D721Med (cell line): Measurements from ENCODE around the gene DGKI.
"Not testable (repeated sequence)": the region's sequence is repeated elsewhere in the genome, so short reads cannot be mapped to it uniquely, and the experiment has no call there.

Experiments
- DNase-seq: peaks from one replicate; pipeline ENCODE4 v3.0.0; 2011; ENCODE audit warnings: low spot score; ENCODE audit not compliant: insufficient read length
- FAIRE-seq: peaks from 2 replicates; lab custom pipeline; 2011; peaks lifted over from hg19 to GRCh38; lab: Jason Lieb, UNC
- TF ChIP-seq, protein P1 (sequence below): IDR thresholded peaks from 2 replicates; pipeline ENCODE4 v1.5.1; 2012; ENCODE audit warnings: mild to moderate bottlenecking, control low read depth; ENCODE audit not compliant: insufficient read depth; ENCODE audit errors: missing control alignments

The DGKI gene

DNA sequence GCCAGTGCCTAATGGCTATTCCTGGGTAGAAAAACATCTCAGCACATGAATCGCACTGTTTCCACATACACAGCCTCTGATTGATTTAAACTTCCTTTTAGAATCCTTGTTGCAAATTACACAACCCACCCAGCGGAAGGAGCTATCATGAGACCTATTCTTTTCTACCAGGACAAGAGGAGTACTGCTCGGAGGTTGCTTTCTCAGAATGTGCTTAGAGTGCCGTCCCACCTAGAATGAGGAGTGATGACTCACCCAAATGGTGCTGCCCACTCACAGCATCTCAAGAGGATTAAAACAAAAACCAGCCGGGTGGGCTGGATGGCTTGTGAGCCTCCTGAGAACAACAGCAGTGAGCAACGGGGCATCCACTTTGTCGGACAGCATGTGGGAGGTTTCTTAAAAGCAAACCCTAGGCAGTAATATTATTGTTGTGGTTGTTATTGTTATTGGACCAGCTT is 128.9 kb downstream of the DGKI start:
- FAIRE-seq (no peak), DNase-seq (no peak)
- TF ChIP-seq, protein P1, sequence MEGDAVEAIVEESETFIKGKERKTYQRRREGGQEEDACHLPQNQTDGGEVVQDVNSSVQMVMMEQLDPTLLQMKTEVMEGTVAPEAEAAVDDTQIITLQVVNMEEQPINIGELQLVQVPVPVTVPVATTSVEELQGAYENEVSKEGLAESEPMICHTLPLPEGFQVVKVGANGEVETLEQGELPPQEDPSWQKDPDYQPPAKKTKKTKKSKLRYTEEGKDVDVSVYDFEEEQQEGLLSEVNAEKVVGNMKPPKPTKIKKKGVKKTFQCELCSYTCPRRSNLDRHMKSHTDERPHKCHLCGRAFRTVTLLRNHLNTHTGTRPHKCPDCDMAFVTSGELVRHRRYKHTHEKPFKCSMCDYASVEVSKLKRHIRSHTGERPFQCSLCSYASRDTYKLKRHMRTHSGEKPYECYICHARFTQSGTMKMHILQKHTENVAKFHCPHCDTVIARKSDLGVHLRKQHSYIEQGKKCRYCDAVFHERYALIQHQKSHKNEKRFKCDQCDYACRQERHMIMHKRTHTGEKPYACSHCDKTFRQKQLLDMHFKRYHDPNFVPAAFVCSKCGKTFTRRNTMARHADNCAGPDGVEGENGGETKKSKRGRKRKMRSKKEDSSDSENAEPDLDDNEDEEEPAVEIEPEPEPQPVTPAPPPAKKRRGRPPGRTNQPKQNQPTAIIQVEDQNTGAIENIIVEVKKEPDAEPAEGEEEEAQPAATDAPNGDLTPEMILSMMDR, result no peak

DNA sequence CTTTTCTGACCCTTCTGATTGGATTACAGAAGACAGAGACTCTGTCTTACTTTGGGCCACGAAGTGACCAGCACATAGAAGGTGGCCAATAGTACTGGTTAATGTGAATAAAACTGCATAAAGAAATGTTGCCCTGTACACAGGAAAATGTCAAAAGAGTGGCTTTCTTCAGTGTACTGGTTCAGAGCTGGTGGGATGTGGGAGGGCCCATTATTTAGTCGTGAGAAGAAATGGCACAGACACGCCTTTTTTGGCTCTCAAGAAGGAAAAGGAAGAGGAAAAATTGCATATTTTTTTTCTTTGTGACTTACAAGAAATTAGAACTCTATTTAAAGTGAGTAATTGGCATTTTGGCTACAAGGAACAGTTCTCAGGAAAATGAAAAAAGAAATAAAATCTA is 129.7 kb downstream of the DGKI start:
- DNase-seq (no peak), FAIRE-seq (no peak)
- TF ChIP-seq, protein P1, result no peak

DNA sequence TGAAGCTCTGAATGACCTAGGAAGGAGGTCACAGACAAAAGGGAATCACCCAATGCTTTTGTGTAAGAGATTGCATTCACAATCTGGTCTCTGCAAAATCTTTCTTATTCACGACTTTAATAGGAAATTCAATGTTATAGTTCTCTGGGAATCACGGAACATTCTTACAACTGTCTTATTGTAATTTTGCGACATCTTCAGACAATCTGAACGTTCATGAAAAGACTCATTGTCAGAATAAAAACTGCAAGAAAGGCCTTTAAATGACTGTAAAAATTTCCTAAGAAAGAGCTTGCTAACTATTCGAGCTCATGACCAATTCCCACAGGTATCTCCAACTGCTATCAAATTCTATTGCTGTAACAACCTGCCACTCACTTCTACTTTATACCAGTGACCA is 130.7 kb downstream of the DGKI start:
- no peak for FAIRE-seq
- TF ChIP-seq, protein P1, result no peak
- no peak for DNase-seq

DNA sequence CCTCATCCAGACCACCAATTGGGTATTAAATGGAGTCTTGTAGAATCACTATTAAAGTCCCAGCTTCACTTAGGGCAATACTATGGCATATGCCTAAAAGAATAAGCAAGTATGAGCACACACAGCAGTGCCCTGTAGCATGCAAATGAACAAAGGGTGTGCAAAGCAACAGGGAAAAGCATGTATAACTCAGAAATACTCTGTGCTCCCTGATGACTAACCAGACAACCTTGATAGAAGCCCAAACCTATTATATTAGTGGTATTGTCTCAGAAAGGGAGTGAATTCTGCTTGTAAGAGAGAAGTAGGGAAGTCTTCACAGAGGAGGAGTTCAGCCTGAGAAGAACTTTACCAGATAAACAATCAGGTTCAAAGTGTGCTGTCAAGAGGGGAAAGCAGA is 131.2 kb downstream of the DGKI start:
- TF ChIP-seq, protein P1, result no peak
- DNase-seq (no peak), FAIRE-seq (no peak)

DNA sequence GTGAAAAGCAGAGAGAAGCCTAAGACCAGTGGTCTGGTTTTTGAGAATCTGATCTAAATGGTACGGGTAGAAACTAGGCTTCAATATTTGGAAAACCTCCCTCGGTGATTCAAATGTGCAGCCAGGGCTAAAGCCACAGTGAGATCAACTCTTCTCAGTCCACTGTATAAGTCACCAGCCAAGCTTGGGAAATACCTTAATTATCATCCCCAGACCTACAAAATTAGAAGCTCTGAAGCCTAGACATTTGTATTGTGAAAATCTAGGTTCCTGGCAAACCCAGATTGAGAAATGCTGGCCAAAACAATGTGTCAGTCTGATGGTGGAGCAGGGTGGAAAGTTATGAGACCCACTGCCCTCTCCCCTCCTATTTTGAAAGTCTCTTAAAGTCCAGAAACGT is 131.7 kb downstream of the DGKI start:
- TF ChIP-seq, protein P1, result no peak
- FAIRE-seq (no peak), DNase-seq (no peak)

DNA sequence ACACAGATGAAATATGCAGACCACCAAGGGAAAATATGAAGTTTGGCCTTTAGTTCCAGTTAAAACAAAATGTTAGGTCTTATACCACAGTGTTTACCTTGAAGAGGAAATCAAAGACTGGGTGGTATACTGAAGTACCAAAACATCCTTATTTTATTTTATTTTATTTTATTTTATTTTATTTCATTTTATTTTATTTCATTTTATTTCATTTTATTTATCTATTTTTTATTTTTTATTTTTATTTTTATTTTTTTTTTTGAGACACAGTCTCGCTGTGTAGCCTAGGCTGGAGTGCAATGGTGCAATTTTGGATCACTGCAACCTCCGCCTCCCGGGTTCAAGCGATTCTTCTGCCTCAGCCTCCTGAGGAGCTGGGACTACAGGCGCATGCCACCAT is 140.4 kb downstream of the DGKI start:
- DNase-seq, FAIRE-seq: not testable (repeated sequence)

DNA sequence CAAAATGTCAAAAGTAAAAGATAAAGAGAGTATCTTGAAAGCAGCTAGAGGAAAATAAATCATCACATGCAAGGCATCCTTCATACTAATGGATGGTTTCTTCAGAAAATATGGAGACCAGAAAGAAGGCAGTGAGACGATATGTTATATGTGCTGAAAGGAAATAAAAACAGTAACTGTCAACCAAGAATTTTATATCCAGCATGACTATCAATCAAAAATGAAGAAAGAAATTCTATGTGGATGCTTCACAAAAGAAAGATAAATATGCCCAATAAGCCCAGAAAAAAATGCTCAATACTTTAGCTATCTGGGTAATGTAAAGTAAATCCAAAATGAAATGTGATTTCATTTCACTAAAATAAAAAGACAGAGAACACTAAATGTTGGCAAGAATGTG is 142.1 kb downstream of the DGKI start:
- FAIRE-seq (no peak), DNase-seq (no peak)
- TF ChIP-seq, protein P1, result no peak
